HepG2 (cell line): ENCODE results near the gene CEP131. TPM values are rescaled to one million over a fixed set of nuclear protein-coding genes. Genes with fewer than 3 reads are reported as not detected.

Experiments
- AGO1 ChIP-seq: fragments of 200-400 bp; formaldehyde crosslinking; IDR thresholded peaks from 2 replicates; pipeline ENCODE4 v1.6.1; 2017; ENCODE audit warnings: mild to moderate bottlenecking, low read depth, low read length, moderate library complexity; ENCODE audit not compliant: poor library complexity, severe bottlenecking
- CENPT ChIP-seq: sonication (generic); formaldehyde crosslinking; IDR thresholded peaks from 2 replicates; pipeline ENCODE4 v1.8.0; 2022; ENCODE audit warnings: low read depth, mild to moderate bottlenecking, moderate library complexity, missing genetic modification reagents
- RXRA ChIP-seq: sonication (generic); formaldehyde crosslinking; IDR thresholded peaks from 2 replicates; pipeline ENCODE4 v1.5.1; 2020; ENCODE audit warnings: missing genetic modification reagents
- SP5 ChIP-seq: IDR thresholded peaks from 2 replicates; pipeline ENCODE4 v1.6.1; 2016; ENCODE audit warnings: low read depth, borderline replicate concordance
- ZNF3 ChIP-seq: IDR thresholded peaks from 2 replicates; pipeline ENCODE4 v1.7.0; 2017; ENCODE audit warnings: inconsistent platforms
- ZNF614 ChIP-seq: IDR thresholded peaks from 2 replicates; pipeline ENCODE4 v1.6.1; 2018; ENCODE audit warnings: missing biosample characterization, missing genetic modification reagents, inconsistent platforms, borderline replicate concordance
- ZNF772 ChIP-seq: sonication (generic); formaldehyde crosslinking; IDR thresholded peaks from 2 replicates; pipeline ENCODE4 v1.5.0; 2020; ENCODE audit warnings: mild to moderate bottlenecking, missing genetic modification reagents
- polyA plus RNA-seq, 8 experiments: library from polyadenylated mRNA; depleted of rRNA in 3 of 8; stranded (reverse) in 7 of 8; unstranded in 1 of 8; fragments of >200 nt; fragmentation: Illumina TruSeq in 4 of 8; extraction: Trizol in 4 of 8; gene quantifications; 2 replicates each; pipeline versions ENCODE4 v1.2.1 to v1.2.3, GENCODE V29; 2011 to 2016; ENCODE audit warnings: low read depth in 4 of 8, missing spikeins in 1 of 8, mixed read lengths in 1 of 8; ENCODE audit not compliant: insufficient read depth in 1 of 8
- total RNA-seq, 5 experiments: library from RNA; depleted of rRNA; stranded (reverse); fragments of >200 nt; fragmentation: Illumina TruSeq; extraction: Trizol; gene quantifications; 2 replicates each; pipeline ENCODE4 v1.2.3, GENCODE V29; 2016; ENCODE audit warnings: low read depth in 1 of 5
- TF ChIP-seq, protein P1 (sequence below): sonication (generic); formaldehyde crosslinking; IDR thresholded peaks from 2 replicates; pipeline ENCODE4 v1.9.0; 2021; ENCODE audit warnings: missing genetic modification reagents, borderline replicate concordance
- TF ChIP-seq, protein P2 (sequence below): sonication (generic); formaldehyde crosslinking; IDR thresholded peaks from 2 replicates; pipeline ENCODE4 v1.5.1; 2020; ENCODE audit warnings: missing genetic modification reagents, mild to moderate bottlenecking, borderline replicate concordance

Gene CEP131
- total and polyA plus RNA-seq, 2 of the 13 experiments (the other 11 are each of a cell fraction or from before 2014, with no cell fraction given) = 5.0 to 16.8 TPM

DNA sequence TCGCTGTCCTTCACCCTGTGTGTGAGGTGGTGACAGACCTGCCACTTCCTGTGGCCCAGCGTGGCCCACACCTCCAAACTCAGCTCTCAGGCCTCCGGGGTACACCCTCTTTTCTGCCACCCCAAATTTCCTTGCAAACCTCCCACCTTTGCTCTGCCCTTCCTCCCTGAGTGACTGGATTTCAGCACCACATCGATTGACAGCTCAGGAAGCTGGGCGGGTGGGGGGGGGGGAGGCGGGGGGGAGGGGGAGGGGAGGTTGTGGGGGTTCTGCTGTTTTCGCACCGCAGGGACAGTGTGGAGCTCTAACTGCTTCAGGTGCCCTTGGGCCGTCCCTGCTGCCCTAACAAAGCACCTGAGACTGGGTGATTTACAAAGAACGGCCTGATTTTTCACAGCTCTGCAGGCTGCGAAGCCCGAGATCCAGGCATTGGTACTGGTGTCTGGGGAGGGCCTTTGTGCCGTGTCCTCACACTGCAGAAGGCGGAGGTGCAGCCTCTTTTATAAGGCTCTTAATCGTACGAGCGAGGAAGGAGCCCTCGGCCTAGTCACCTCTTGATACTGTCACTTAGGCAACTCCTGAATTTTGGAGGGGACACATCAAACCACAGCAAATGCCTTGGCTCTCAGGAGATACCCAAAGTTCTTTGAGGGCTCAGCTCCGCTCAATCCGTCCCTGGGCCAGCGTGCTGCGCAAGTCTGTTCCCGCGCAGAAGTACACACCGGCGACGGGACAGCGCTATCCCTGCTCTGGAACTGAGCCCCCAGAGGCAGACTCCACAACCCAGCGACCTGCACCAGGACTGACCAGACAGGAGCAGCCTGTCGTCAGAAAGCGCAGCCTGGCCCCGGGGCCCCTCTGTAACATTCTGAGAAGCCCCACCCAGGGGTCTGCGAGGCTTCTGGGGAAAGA lies 19.9 kb upstream of the CEP131 start (continued):
- peak; percentile 67 for TF ChIP-seq AGO1
- TF ChIP-seq, protein P1, sequence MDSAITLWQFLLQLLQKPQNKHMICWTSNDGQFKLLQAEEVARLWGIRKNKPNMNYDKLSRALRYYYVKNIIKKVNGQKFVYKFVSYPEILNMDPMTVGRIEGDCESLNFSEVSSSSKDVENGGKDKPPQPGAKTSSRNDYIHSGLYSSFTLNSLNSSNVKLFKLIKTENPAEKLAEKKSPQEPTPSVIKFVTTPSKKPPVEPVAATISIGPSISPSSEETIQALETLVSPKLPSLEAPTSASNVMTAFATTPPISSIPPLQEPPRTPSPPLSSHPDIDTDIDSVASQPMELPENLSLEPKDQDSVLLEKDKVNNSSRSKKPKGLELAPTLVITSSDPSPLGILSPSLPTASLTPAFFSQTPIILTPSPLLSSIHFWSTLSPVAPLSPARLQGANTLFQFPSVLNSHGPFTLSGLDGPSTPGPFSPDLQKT (CRISPR knock-in tag) = no peak
- TF ChIP-seq ZNF614 = no peak
- no peak for TF ChIP-seq RXRA (CRISPR knock-in tag)
- TF ChIP-seq SP5 (CRISPR knock-in tag) = no peak
- TF ChIP-seq ZNF3 (CRISPR knock-in tag) = no peak
- TF ChIP-seq ZNF772 (CRISPR knock-in tag) = no peak
- TF ChIP-seq, protein P2, sequence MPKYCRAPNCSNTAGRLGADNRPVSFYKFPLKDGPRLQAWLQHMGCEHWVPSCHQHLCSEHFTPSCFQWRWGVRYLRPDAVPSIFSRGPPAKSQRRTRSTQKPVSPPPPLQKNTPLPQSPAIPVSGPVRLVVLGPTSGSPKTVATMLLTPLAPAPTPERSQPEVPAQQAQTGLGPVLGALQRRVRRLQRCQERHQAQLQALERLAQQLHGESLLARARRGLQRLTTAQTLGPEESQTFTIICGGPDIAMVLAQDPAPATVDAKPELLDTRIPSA = no peak
- no peak for TF ChIP-seq CENPT (CRISPR knock-in tag)
